Measurements from ENCODE around the gene SPA17.

Gene SPA17

DNA sequence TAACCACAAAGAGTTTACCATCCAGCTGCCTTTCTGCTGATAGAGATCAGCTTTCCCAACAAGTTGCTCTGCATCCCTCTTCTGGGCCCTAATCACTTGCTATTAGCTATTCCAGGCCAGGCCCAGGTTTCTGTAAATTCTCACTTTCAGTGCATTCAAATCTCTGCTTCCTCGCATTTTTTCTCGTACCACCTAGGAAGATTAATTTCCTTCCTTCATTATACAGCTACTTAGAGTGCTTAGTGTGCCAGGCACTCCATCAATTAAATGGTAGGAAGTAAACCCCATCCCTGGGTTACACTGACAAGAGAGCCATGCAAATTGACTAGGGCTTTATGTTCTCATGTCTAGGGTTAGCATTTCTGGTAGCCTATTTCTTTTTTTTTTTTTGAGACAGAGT, 9.8 kb upstream of the SPA17 start:
- no peak for DNase-seq

DNA sequence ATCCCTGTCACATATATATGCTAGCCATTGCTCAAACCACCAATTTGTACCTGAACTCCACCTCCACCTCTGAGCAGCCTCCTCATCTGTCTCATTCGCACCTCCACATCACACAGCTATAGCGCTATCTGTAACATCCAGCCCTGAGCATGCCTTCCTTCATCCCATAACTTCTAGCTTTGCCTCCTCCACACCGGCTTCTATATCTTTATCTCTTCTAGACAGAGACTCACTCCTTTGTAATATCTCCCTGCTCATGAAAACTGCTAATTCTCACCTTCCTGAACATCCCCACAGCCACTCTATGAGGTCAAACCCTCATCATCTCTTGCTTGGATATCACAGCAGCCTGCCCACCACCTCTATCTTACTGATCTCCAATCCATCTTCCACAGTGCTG, 6.1 kb upstream of the SPA17 start:
- no peak for DNase-seq

- DNase-seq = peak; percentile 5 to 44
Observed at GRCh38 chr11:124669193-124669592, 4.5 kb upstream of the SPA17 start.

DNA sequence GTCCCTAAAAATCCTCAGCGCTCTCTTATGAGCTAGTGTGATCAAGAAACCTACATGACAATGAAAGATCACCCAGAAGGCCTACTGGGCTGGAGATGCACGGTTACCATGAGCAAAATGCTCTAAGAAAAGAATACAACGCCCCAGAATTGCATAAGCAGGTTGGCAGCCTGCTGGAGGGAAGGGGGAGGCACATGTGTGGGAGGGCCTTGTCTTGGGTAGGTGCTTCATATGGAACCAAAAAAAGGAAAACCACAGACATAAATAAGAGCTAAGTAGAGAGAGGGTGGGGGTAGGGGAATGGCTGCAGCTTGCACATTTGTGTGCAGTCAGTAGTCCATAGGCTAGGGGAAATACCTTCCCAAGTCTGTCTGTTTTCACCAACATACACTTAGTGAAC, 3.0 kb upstream of the SPA17 start:
- DNase-seq = no peak

- DNase-seq = no peak
Observed at GRCh38 chr11:124672536-124673215, 1.0 kb upstream of the SPA17 start.

DNA sequence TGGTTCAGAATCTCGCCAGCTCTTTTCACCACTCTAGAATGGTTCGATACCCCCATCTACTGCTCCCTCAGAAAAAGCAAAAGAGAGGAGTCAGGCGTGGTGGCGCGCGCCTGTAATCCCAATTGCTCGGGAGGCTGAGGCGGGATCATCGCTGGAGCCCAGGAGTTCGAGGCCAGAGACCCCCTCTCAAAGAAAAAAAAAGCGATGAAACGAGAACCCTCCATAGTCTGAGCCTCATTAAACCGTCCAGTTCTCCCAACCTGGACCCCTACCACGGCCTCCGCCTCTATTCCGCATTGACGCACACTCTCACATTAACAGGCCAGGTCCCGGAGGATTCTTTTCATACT, 439 bp downstream of the SPA17 start:
- DNase-seq = no peak

DNA sequence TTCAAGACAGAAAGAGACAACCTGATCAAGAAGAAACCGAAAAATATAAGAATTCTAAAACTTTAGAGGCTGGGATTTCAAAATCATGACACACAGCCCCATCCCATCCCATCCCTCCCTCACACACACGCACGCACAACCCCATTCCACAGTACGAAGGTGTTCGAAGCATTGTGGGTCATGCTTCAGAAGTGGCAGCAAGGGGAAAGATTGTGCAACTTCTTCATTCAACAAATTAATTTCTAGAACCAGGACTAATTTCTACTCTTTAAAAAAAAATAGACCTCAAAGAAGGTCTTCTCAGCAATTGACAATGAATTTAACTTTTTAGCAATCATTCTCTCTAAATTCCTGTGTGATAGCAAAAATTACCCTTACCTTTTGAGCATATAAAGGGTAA, 867 bp downstream of the SPA17 start:
- DNase-seq = no peak

DNA sequence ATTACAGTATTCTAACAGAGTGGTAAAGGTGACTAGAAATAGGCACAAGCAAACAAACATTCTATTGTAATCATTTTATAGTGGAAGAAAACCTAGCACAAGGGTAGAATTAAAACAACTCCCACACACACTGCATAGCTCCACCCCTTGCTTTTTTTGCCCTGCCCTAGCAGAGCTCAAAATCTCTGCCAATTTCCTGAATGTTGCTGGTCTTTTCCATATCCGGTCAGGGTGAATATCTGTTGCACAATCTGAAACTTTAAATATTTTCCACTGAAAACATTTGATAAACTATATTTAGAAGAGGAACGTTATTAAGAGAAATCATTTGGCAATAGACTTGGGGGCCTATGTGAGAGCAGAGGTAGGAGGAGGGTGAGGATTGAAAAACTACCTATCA, 2.7 kb downstream of the SPA17 start:
- DNase-seq = no peak

DNA sequence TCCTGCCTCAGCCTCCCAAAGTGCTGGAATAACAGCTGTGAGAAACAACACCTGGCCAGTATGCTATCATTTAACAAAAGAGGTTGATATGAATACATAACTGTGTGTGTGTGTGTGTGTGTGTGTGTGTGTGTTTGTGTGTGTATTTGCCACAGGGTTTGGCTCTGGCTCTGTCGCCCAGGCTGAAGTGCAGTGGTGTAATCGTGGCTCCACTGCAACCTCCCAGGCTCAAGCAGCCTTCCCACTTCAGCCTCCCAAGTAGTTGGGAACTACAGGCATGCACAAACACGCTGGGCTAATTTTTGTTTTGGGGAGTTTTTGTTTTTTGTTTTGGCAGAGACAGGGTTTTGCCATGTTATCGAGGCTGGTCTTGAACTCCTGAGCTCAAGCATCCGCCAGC, 4.7 kb downstream of the SPA17 start:
- no peak for DNase-seq

DNA sequence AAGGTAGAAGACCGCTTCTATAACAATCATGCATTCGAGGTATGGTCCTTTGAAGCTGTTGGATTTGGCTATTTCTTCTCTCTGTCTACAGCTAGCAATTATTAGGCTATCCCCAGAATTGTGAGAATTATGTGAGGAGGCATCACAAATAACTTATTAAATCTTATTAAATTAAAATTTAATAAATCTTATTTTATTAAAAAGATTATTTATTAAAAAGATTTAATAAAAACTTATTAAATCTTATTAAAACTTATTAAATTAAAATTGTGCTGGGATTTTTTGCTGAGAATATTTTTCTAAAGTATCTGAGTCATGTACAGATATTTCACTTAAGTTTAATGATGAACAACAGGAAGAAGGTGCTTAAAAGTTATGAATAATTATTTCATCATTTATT, 7.7 kb downstream of the SPA17 start:
- DNase-seq = no peak

- DNase-seq = no peak
Observed at GRCh38 chr11:124682443-124682842, 8.7 kb downstream of the SPA17 start.

DNA sequence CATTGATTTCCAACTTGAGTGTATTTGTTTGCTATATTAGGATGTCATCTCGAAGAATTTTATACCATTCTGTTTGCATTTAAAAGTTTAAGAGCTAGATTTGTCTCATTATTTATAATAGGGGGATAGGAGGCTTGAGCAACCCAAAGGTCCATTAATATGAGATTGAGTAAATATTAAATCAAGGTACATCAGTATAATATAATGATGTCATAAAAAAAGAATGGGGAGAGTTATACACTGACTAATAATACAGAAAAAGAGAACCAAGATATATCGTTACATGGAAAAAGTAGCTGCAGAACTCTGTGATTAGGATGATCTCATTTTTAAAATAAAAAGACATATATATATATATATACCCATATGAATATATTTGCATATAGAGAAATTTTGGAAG, 19.4 kb downstream of the SPA17 start:
- no peak for DNase-seq

DNA sequence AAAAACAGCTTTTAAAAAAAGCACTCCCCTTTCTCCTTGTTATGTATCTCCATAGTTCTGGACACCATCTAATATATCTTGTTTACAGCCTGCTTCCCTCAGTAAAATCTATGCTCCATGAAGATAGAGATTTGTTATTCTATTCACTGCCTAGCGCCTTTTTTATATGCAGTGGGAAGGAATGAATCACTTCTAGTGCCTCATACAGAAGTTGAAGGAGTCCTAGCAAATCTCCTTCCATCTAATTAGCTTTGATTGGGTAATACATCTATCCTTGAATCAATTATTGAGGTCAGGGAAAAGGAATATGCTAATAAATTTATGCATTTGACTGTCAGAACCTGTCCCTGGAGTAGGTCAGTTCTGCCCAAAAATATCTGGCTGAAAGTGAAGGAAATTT, 25.8 kb downstream of the SPA17 start:
- DNase-seq = no peak

DNA sequence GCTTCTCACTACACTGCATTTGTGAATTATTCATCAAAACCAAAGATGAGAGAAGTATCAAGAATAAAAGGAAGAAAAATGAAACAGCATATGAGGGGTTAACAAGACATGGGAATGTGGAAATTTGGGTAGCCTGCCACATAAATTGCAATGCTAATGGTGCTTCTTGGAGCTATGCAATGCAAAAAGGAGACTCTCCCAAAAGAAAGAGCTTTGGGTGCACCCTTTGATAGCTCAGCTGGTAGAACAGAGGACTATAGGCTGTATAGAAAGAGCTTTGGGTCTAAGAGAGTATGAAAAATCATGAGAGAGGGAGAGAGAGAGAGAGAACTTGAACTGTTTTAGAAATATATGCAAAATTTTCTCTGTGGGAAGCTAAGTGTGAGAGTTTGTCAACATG, 26.3 kb downstream of the SPA17 start:
- DNase-seq = no peak

- no peak for DNase-seq
Observed at GRCh38 chr11:124707829-124708228, 34.1 kb downstream of the SPA17 start.

DNA sequence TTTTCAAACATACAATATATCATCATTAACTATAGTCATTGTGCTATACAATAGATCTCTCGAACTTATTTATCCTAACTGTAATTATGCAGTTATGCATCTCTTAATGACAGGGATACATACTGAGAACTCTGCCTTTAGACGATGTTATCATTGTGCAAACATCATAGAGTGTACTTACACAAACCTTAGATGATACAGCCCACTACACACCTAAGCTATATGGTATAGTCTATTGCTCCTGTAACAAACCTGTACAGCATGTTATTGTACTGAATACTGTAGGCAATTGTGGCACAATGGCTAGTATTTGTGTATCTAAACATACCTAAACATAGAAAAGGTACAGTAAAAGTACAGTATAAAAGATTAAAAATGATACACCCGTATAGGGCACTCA, 38.7 kb downstream of the SPA17 start:
- no peak for DNase-seq

- peak; percentile 54 to 75 for DNase-seq
Observed at GRCh38 chr11:124716591-124716990, 42.9 kb downstream of the SPA17 start.

- DNase-seq = peak in 1 of 2 experiments; percentile 25
Observed at GRCh38 chr11:124717421-124717785, 43.7 kb downstream of the SPA17 start.

DNA sequence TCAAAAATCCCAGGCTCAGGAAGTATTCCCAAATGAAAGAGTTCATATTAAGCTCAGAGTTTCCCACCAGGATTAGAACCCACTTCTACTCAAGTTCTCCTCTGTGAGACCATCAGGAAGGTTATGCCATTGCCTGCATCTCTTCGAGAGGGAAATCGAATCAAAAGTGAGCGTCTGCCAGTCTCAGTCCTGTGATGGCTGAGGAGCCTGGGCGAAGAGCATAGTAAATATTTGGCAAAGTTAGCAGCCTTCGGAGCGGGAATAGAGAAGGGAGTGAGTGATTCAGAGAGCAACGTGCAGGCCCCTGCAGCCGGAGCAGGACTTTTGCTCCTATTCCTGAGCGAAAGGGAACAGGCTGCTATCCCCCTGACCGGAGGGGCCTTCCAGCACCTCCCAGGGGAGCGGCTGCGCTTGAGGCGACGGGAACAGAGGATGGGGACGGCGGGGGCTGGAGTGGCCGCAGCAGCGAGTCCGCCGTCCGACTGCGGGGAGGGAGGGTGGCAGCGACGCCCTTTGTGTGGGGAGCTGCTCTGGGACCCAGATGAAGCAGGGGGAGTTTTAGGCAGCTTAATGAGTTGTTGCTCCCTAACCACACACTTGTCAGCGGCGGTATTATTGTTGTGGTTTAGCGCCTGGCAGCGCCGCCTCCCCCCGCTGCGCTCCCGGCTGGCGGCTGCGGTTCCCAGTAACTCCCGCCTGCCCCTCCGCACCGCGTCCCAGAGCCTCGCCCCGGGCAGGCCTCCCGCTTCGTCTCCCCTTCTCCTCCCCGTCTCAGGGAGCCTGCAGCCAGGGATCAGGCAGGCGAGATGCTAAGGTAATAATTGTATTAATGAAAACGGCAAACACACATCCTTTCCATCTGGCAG, 44.3 kb downstream of the SPA17 start:
- peak in 1 of 2 experiments; percentile 26 for DNase-seq

DNA sequence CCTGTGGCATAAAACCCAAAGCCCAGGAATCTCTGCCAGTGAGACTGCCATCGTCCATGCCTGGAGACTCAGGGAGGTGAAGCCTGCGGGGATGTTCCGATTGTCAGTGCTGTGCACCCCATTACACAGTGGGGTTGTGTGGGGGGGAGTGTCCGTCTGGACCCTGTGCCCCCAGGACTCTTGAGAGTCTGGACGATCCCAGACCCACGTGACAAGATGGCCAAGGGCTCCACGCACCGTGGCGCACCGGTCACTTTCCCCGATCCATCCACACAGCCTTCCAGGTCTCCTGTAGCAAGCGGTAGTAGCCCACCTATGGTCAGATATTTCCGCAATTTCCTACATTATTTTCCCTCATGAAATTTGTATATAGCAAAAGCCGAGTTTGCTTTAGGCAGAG, 45.1 kb downstream of the SPA17 start:
- DNase-seq = no peak

GRCh38 chr11:124719534-124719933, 45.8 kb downstream of the SPA17 start:
- DNase-seq = no peak

DNA sequence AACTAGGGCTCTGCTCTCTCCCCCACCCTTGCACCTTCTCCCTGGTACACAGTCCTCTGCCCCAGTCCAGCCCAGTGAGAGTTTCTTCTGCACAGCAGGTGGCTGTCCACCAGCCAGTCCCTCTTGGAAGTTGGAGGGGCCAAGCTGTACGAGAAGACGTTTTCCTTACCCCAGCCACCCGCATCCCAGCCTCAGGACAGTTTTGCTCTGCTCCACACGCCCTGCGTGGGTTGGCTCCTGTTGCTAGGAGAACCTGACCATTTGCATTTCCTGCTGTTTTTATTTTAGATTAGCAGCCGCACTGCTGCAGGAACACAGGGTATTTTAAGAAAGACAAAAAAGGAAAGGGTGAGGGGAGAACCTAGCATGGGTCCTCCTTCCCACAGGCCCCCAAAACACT, 48.5 kb downstream of the SPA17 start:
- no peak for DNase-seq

DNA sequence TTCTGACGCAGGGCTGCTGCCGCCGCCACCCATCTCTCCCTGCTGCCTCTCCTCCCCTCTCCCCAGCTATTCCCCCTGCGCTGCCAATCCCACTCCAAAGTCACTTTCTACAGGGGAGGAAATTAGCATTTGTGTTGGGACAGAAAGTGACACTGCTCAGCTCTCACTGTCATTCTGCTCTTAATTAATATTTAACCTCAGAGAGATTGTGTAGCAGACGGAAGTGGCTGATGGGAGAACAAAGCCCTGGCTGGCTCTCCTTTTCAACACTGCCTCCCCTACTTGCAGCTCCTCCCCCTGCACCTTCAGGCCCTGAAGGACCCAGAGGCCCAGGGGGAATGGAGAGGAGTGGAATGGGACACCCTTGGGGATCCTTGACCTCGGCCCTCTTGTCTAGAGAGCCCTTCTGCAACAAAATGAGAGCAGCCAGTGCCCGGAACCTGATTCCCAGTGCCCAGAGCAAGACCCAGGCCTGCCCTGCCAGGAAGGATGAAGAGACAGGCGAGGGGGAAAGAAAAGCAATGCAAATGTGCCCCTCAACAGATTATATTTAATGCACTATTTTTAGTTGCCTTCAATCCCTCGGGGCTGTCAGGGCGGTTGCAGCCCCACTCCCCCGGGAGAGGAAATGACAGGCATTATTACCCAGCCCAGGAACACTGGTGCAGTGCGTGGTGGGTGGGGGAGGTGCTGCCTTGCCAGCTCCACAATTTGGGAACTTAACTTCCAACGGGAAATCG, 51.4 kb downstream of the SPA17 start:
- DNase-seq = no peak

DNA sequence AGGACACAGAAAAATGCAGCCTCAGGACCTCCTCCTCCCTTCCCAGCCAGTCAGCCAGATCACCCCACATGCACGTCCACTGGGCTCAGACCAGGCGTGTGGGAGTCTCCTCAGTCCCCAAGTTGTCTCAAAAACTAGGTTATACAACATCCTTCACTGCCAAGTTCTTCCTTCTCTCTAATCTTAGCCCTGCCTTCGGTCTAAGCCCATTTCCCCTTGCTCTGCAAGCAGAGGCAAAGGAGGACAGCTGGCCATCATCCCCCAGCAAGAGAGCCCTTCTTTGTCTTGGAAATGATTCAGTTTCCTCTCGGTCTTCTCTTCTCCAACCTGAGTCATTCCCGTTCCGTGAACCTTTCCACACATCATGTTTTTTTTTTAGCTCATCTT, 52.0 kb downstream of the SPA17 start:
- DNase-seq = no peak
